Aorta (tissue), 5 donors: ENCODE results near the gene TCEA3. TPM values are rescaled to one million over a fixed set of nuclear protein-coding genes. Genes with fewer than 3 reads are reported as not detected.

Experiments used
- ATAC-seq: fragments of 200-7000 bp; cut with Tn5 transposase; one replicate; pipeline ENCODE4 v1.9.1; 2022; ENCODE audit warnings: moderate library complexity; ENCODE audit not compliant: low FRiP score
- DNase-seq, 2 donors: peaks; one replicate each; pipeline ENCODE4 v3.0.0-alpha.2; 2020
- H3K27ac ChIP-seq, 2 donors: one replicate each; pipeline ENCODE4 v1.5.1; 2013; ENCODE audit warnings: low read length in 2 of 2, mild to moderate bottlenecking in 2 of 2, moderate library complexity in 2 of 2, control low read depth in 1 of 2, inconsistent platforms in 1 of 2, low read depth in 1 of 2
- H3K27me3 ChIP-seq, 2 donors: one replicate each; pipeline ENCODE4 v1.6.1; 2013; ENCODE audit warnings: control low read depth in 1 of 2, low read length in 1 of 2, mild to moderate bottlenecking in 1 of 2, moderate library complexity in 1 of 2; ENCODE audit not compliant: insufficient read depth in 2 of 2, control insufficient read depth in 1 of 2
- H3K36me3 ChIP-seq, 2 donors: one replicate each; pipeline ENCODE4 v1.6.1; 2013; ENCODE audit warnings: control low read depth in 1 of 2, low read length in 1 of 2, mild to moderate bottlenecking in 1 of 2; ENCODE audit not compliant: insufficient read depth in 2 of 2, control insufficient read depth in 1 of 2
- H3K4me1 ChIP-seq, 2 donors: one replicate each; pipeline ENCODE4 v1.6.1; 2013; ENCODE audit warnings: low read length in 2 of 2, control low read depth in 1 of 2, mild to moderate bottlenecking in 1 of 2, moderate library complexity in 1 of 2; ENCODE audit not compliant: insufficient read depth in 2 of 2, control insufficient read depth in 1 of 2
- H3K4me3 ChIP-seq, 2 donors: one replicate each; pipeline ENCODE4 v1.5.1; 2013; ENCODE audit warnings: low read length in 2 of 2, control low read depth in 1 of 2, mild to moderate bottlenecking in 1 of 2
- H3K9me3 ChIP-seq: one replicate; pipeline ENCODE4 v1.6.1; 2013; ENCODE audit warnings: mild to moderate bottlenecking, low read length; ENCODE audit not compliant: control insufficient read depth
- WGBS, 2 donors: extraction: QIAGEN DNeasy Blood & Tissue Kit; methylation state at CpG; one replicate each; pipeline ENCODE4 v1.1.7; 2013; 5-methylcytosine and 5-hydroxymethylcytosine counted together
- intact Hi-C, 2 donors: fragments of 100-400 bp; cut with DNase I; formaldehyde crosslinking; loops; one replicate each; pipeline versions ENCODE4 v1.14.2 to v1.15.0; 2022
- polyA plus RNA-seq, 2 donors: library from polyadenylated mRNA; stranded (reverse); fragments of 200-250 nt; gene quantifications; one replicate each; pipeline ENCODE4 v1.2.3, GENCODE V29; 2013
- total RNA-seq, 2 donors: library from RNA; stranded (reverse); fragmentation: NEBNext Ultra II Directional; extraction: Animal tissue kit (Norgen Biotek cat#: 25700); gene quantifications; one replicate each; pipeline ENCODE4 v1.2.1, GENCODE V29; 2021
- donor health status: healthy with polysubstance abuse.
- donor health status: Bipolar disorder and iron deficiency.
- donor health status: DM: no; HTN: no; CAD: no.
- donor health status: DM: no; HTN: no; CAD: no.
- donor health status: DM: yes; HTN: yes; CAD: no.

TCEA3 gene
- total and polyA plus RNA-seq, 4 donors = 25.7 to 51.3 (median 34.2) TPM

GRCh38 chr1:23403735-23404486 lies 20.6 kb downstream of the TCEA3 start:
- Histone ChIP-seq H3K27me3 (no peaks in the 10 kb centered on the region), H3K4me1 (no peaks in the 10 kb centered on the region), H3K27ac (peak overlapping the region in 1 of 2 donors; percentile 14), H3K4me3 (no peak overlapping the region), H3K36me3 (peaks cover 0 to 4% of the 10 kb centered on the region in 2 donors), H3K9me3 (no peaks in the 10 kb centered on the region)
- peak; percentile 92 to 96 for DNase-seq
- 5 to 6% methylated on average over 19 of the region's 19 CpGs for WGBS, 2 donors
- ATAC-seq = peak; percentile 89
- intact Hi-C loops = loop anchor here (5.0 to 10.0 kb wide), 3 partner anchors 37 to 62 kb away; partner anchors contain the start of genes HNRNPR (in 2 of the 2) and ZNF436 (in 1 of the 2)

- Histone ChIP-seq H3K4me3 (no peak overlapping the region), H3K4me1 (no peaks in the 10 kb centered on the region), H3K27ac (peak overlapping the region in 1 of 2 donors; percentile 61), H3K27me3 (no peaks in the 10 kb centered on the region), H3K9me3 (no peaks in the 10 kb centered on the region), H3K36me3 (peaks cover 0 to 1% of the 10 kb centered on the region in 2 donors)
- 54 to 55% methylated on average over 4 of the region's 4 CpGs for WGBS, 2 donors
- DNase-seq (no peak), ATAC-seq (no peak)
- intact Hi-C loops = loop anchor here (5.0 to 10.0 kb wide), 3 partner anchors 36 to 61 kb away; partner anchors contain the start of genes HNRNPR (in 2 of the 2) and ZNF436 (in 1 of the 2)
Measured at GRCh38 chr1:23403355-23403734, 21.2 kb downstream of the TCEA3 start.

GRCh38 chr1:23403038-23403336 lies 21.6 kb downstream of the TCEA3 start:
- H3K27me3 ChIP-seq = no peaks in the 10 kb centered on the region
- peak in 1 of 2 donors; percentile 77 for DNase-seq
- peaks cover 0 to 1% of the 10 kb centered on the region in 2 donors for H3K36me3 ChIP-seq
- H3K4me1 ChIP-seq = no peaks in the 10 kb centered on the region
- no peaks in the 10 kb centered on the region for H3K9me3 ChIP-seq
- no peak for ATAC-seq
- H3K27ac ChIP-seq = peak overlapping the region in 1 of 2 donors; percentile 61
- WGBS, 2 donors = 27 to 29% methylated on average over 6 of the region's 6 CpGs
- no peak overlapping the region for H3K4me3 ChIP-seq
- intact Hi-C loops = loop anchor here (5.0 to 10.0 kb wide), 3 partner anchors 36 to 61 kb away; partner anchors contain the start of genes HNRNPR (in 2 of the 2) and ZNF436 (in 1 of the 2)

GRCh38 chr1:23402286-23403037 lies 22.1 kb downstream of the TCEA3 start:
- no peak for ATAC-seq
- peak in 1 of 2 donors; percentile 66 for DNase-seq
- 82 to 85% methylated on average over 11 of the region's 11 CpGs for whole genome bisulfite sequencing, 2 donors
- Histone ChIP-seq H3K9me3 (no peaks in the 10 kb centered on the region), H3K27me3 (no peaks in the 10 kb centered on the region), H3K27ac (no peak overlapping the region), H3K4me1 (no peaks in the 10 kb centered on the region), H3K4me3 (no peak overlapping the region), H3K36me3 (peaks cover 0 to 3% of the 10 kb centered on the region in 2 donors)
- intact Hi-C loops = loop anchor here (5.0 to 10.0 kb wide), 3 partner anchors 35 to 60 kb away; partner anchors contain the start of genes HNRNPR (in 2 of the 2) and ZNF436 (in 1 of the 2)

GRCh38 chr1:23401313-23401712 lies 23.2 kb downstream of the TCEA3 start:
- Histone ChIP-seq H3K27ac (no peak overlapping the region), H3K36me3 (peaks cover 0 to 3% of the 10 kb centered on the region in 2 donors), H3K4me1 (no peaks in the 10 kb centered on the region), H3K27me3 (no peaks in the 10 kb centered on the region), H3K4me3 (no peak overlapping the region), H3K9me3 (no peaks in the 10 kb centered on the region)
- WGBS, 2 donors = 76 to 83% methylated on average over 6 of the region's 6 CpGs
- intact Hi-C loops = loop anchor here (5.0 to 10.0 kb wide), 3 partner anchors 34 to 59 kb away; partner anchors contain the start of genes HNRNPR (in 2 of the 2) and ZNF436 (in 1 of the 2)
- ATAC-seq (no peak), DNase-seq (no peak)

- WGBS, 2 donors = 85 to 88% methylated on average over 5 of the region's 5 CpGs
- intact Hi-C loops = loop anchor here (5.0 to 10.0 kb wide), 3 partner anchors 33 to 58 kb away; partner anchors contain the start of genes HNRNPR (in 2 of the 2) and ZNF436 (in 1 of the 2)
- H3K4me1 ChIP-seq = no peaks in the 10 kb centered on the region
Measured at GRCh38 chr1:23400324-23401114, 24.0 kb downstream of the TCEA3 start.

GRCh38 chr1:23399229-23399628 lies 25.3 kb downstream of the TCEA3 start:
- Histone ChIP-seq H3K36me3 (peaks cover 0 to 2% of the 10 kb centered on the region in 2 donors), H3K9me3 (no peaks in the 10 kb centered on the region), H3K4me1 (no peaks in the 10 kb centered on the region), H3K27me3 (no peaks in the 10 kb centered on the region), H3K4me3 (no peak overlapping the region), H3K27ac (no peak overlapping the region)
- no peak for DNase-seq
- WGBS, 2 donors = 96 to 100% methylated on average over 1 of the region's 1 CpG
- ATAC-seq = no peak
- intact Hi-C loops = no loop called here

More at GRCh38 chr1:23400324-23401114, 24.0 kb downstream of the TCEA3 start:
- Histone ChIP-seq H3K9me3 (no peaks in the 10 kb centered on the region), H3K27me3 (no peaks in the 10 kb centered on the region), H3K27ac (no peak overlapping the region), H3K4me3 (no peak overlapping the region), H3K36me3 (peaks cover 0 to 2% of the 10 kb centered on the region in 2 donors)
- no peak for DNase-seq
- ATAC-seq = peak; percentile 22

- Histone ChIP-seq H3K36me3 (peaks cover 0 to 2% of the 10 kb centered on the region in 2 donors), H3K4me3 (no peak overlapping the region), H3K4me1 (no peaks in the 10 kb centered on the region), H3K27me3 (no peaks in the 10 kb centered on the region), H3K9me3 (no peaks in the 10 kb centered on the region), H3K27ac (no peak overlapping the region)
- DNase-seq (no peak), ATAC-seq (no peak)
- intact Hi-C loops = no loop called here
- WGBS, 2 donors = 90 to 91% methylated on average over 7 of the region's 7 CpGs
Measured at GRCh38 chr1:23397908-23398307, 26.6 kb downstream of the TCEA3 start.
